ENCODE data around the gene TMEM89.
A peak's percentile ranks its signal among the peaks of the same experiment; 100 is the strongest.

Gene TMEM89

DNA sequence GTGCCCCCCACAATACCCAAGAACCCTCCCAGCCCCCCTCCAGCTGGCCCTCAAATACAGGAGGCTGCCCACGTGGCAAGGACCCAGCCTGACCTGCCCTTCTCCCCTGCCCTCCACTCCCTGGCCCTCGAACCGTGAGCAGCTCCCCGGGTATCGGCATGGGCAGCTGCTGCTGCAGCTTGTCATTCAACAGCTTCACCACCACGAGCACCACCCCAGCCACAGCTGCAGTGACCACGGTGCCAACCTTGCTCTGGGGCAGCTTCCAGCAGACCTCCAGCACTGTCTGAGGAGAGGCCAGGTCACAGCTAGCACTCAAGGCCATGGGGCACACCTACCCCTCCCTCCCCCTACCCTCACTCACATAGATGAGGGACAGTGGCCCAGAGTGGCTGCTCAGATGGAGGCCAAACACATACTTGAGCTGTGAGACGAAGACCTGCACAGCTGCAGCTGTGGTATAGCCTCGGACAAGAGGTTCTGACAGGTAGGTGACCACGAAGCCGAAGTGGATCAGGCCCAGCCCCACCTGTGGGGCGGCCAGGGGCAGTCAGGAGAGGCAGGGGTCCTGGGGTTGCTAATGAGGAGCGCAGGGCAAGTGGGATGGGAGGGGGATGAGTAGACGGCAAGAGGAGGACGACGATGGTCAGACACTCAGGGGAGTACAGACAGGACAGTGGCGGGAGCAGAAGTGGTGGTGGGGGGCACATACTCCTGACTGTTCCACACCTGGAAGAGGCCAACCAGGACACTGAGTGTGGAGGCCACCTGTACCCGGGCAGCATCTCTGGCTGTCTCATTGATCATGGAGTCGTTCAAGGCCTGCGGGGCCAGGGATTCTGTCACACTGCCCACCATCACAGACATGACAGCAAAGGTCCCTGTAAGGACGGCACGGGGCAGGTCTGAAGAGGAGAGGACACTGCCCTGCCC is 10.2 kb upstream of the TMEM89 start:
- CTCF ChIA-PET: interaction anchor here (0.5 kb wide), 1 partner anchor 84 kb away, joined by 4 read pairs; no protein-coding TSS in a partner anchor
- H3K36me3 ChIP-seq (ENCODE audit: control insufficient read depth in 2 of 2, insufficient read depth in 1 of 2, low read length in 2 of 2): peaks cover 0 to 72% of the 10 kb centered on the region in 2 experiments; a peak in 1 of 3 replicates
- H3K9me3 ChIP-seq (ENCODE audit: control insufficient read depth, insufficient read depth, low read depth, low read length): no peaks in the 10 kb centered on the region
- H3K4me1 ChIP-seq (ENCODE audit: control insufficient read depth, insufficient read depth, low read length): no peaks in the 10 kb centered on the region
- TF ChIP-seq PRDM10 (tag by site-specific recombination; IDR thresholded peaks at IDR 0.05) (0 out of 2 replicates have a peak, but pooled peaks have one; percentile 31), ZEB2 (tag by site-specific recombination; IDR thresholded peaks at IDR 0.05) (no peak)
- POLR2A ChIA-PET: interaction anchor here (0.6 kb wide), 1 partner anchor 489 kb away, joined by 4 read pairs; no protein-coding TSS in a partner anchor
- no peak overlapping the region for H3K4me3 ChIP-seq (ENCODE audit: low read depth, low read length)
- H3K27ac ChIP-seq (ENCODE audit: extremely low read depth, low read depth, low read length): no peak overlapping the region

DNA sequence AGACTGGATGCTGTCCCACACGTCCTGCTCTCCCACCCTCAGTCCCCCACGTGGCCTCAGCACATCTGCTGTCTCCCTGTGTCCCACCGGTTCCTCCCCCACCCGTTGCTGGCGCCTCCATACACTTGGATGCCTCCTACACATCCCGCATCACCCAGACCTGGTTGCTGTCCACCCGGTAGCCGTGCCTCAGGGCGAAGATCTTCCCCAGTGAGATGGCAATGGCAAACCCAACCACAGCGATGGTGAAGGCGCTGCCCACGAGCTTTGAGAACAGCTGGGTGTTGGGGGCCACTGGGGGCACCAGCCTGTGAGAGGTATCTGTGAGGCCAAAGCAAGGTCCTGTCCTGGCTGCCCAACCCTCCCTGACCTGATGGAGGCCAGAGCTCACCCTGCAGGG is 9.3 kb upstream of the TMEM89 start:
- POLR2A ChIA-PET: no interaction called here
- Histone ChIP-seq H3K4me3 (ENCODE audit: low read depth, low read length) (no peak overlapping the region), H3K9me3 (ENCODE audit: control insufficient read depth, insufficient read depth, low read depth, low read length) (no peaks in the 10 kb centered on the region), H3K4me1 (ENCODE audit: control insufficient read depth, insufficient read depth, low read length) (no peaks in the 10 kb centered on the region), H3K36me3 (ENCODE audit: control insufficient read depth in 2 of 2, insufficient read depth in 1 of 2, low read length in 2 of 2) (peaks cover 0 to 81% of the 10 kb centered on the region in 2 experiments; a peak in 1 of 3 replicates), H3K27ac (ENCODE audit: extremely low read depth, low read depth, low read length) (no peak overlapping the region)
- CTCF ChIA-PET: no interaction called here
- TF ChIP-seq ZNF292 (tag by site-specific recombination; IDR thresholded peaks at IDR 0.05; ENCODE audit: borderline replicate concordance, low read depth) (no peak), ZNF248 (tag by site-specific recombination; IDR thresholded peaks at IDR 0.05) (no peak), ZBTB48 (tag by site-specific recombination; IDR thresholded peaks at IDR 0.05) (no peak), ZNF335 (tag by site-specific recombination; conservative IDR thresholded peaks at IDR 0.05) (no peak), KLF10 (tag by site-specific recombination; IDR thresholded peaks at IDR 0.05) (no peak), OSR2 (tag by site-specific recombination; IDR thresholded peaks at IDR 0.05) (no peak), ZNF645 (tag by site-specific recombination; IDR thresholded peaks at IDR 0.05) (no peak), ZNF677 (tag by site-specific recombination; IDR thresholded peaks at IDR 0.05) (no peak), ZNF324 (tag by site-specific recombination; IDR thresholded peaks at IDR 0.05) (no peak), ZNF660 (tag by site-specific recombination; IDR thresholded peaks at IDR 0.05) (no peak), ZSCAN18 (tag by site-specific recombination; IDR thresholded peaks at IDR 0.05) (no peak), ZNF76 (tag by site-specific recombination; IDR thresholded peaks at IDR 0.05; ENCODE audit: borderline replicate concordance, low read depth) (no peak), ZNF692 (tag by site-specific recombination; IDR thresholded peaks at IDR 0.05) (no peak), ZNF791 (tag by site-specific recombination; IDR thresholded peaks at IDR 0.05) (no peak), ZNF394 (tag by site-specific recombination; IDR thresholded peaks at IDR 0.05; ENCODE audit: borderline replicate concordance) (no peak)
- TF ChIP-seq, protein P1, sequence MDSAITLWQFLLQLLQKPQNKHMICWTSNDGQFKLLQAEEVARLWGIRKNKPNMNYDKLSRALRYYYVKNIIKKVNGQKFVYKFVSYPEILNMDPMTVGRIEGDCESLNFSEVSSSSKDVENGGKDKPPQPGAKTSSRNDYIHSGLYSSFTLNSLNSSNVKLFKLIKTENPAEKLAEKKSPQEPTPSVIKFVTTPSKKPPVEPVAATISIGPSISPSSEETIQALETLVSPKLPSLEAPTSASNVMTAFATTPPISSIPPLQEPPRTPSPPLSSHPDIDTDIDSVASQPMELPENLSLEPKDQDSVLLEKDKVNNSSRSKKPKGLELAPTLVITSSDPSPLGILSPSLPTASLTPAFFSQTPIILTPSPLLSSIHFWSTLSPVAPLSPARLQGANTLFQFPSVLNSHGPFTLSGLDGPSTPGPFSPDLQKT (IDR thresholded peaks at IDR 0.05; ENCODE audit: borderline replicate concordance, low read depth, low read length): no peak
- TF ChIP-seq, protein P2, sequence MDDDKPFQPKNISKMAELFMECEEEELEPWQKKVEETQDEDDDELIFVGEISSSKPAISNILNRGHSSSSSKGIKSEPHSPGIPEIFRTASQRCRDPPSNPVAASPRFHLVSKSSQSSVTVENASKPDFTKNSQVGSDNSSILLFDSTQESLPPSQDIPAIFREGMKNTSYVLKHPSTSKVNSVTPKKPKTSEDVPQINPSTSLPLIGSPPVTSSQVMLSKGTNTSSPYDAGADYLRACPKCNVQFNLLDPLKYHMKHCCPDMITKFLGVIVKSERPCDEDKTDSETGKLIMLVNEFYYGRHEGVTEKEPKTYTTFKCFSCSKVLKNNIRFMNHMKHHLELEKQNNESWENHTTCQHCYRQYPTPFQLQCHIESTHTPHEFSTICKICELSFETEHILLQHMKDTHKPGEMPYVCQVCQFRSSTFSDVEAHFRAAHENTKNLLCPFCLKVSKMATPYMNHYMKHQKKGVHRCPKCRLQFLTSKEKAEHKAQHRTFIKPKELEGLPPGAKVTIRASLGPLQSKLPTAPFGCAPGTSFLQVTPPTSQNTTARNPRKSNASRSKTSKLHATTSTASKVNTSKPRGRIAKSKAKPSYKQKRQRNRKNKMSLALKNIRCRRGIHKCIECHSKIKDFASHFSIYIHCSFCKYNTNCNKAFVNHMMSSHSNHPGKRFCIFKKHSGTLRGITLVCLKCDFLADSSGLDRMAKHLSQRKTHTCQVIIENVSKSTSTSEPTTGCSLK (tag by site-specific recombination; IDR thresholded peaks at IDR 0.05): no peak
- TF ChIP-seq, protein P3, sequence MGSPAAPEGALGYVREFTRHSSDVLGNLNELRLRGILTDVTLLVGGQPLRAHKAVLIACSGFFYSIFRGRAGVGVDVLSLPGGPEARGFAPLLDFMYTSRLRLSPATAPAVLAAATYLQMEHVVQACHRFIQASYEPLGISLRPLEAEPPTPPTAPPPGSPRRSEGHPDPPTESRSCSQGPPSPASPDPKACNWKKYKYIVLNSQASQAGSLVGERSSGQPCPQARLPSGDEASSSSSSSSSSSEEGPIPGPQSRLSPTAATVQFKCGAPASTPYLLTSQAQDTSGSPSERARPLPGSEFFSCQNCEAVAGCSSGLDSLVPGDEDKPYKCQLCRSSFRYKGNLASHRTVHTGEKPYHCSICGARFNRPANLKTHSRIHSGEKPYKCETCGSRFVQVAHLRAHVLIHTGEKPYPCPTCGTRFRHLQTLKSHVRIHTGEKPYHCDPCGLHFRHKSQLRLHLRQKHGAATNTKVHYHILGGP (tag by site-specific recombination; IDR thresholded peaks at IDR 0.05): no peak

All from HEK293 (cell line).